DMS114 treated with DMSO at 0.1 percent for 48 hours (cell line): ENCODE data around the gene OGDH.

Experiments
- DNase-seq: peaks from one replicate; lab custom pipeline; 2025; ENCODE audit not compliant: unreplicated experiment; lab: John Stamatoyannopoulos, UW

The OGDH gene

GRCh38 chr7:44637788-44638594 is 31.6 kb downstream of the OGDH start:
- DNase-seq = no peak

GRCh38 chr7:44638611-44639557 is 32.5 kb downstream of the OGDH start:
- no peak for DNase-seq

- no peak for DNase-seq
These were observed 33.4 kb downstream of the OGDH start for GRCh38 chr7:44639671-44640321.

GRCh38 chr7:44643206-44643605 is 36.8 kb downstream of the OGDH start:
- DNase-seq = no peak

GRCh38 chr7:44645254-44645653 is 38.8 kb downstream of the OGDH start:
- DNase-seq = no peak

GRCh38 chr7:44645696-44646095 is 39.3 kb downstream of the OGDH start:
- DNase-seq = no peak

- no peak for DNase-seq
These were observed 39.9 kb downstream of the OGDH start for GRCh38 chr7:44646176-44646920.

GRCh38 chr7:44646921-44647636 is 40.7 kb downstream of the OGDH start:
- DNase-seq = no peak

- DNase-seq = no peak
These were observed 41.7 kb downstream of the OGDH start for GRCh38 chr7:44647981-44648714.

- no peak for DNase-seq
These were observed 43.8 kb downstream of the OGDH start for GRCh38 chr7:44650242-44650641.

- DNase-seq = no peak
These were observed 44.3 kb downstream of the OGDH start for GRCh38 chr7:44650772-44651171.

- no peak for DNase-seq
These were observed 46.1 kb downstream of the OGDH start for GRCh38 chr7:44652535-44652934.

GRCh38 chr7:44654255-44654796 is 47.9 kb downstream of the OGDH start:
- no peak for DNase-seq

- DNase-seq = no peak
These were observed 48.9 kb downstream of the OGDH start for GRCh38 chr7:44655341-44655740.

GRCh38 chr7:44658979-44659378 is 52.6 kb downstream of the OGDH start:
- no peak for DNase-seq

- no peak for DNase-seq
These were observed 54.8 kb downstream of the OGDH start for GRCh38 chr7:44661233-44661632.

GRCh38 chr7:44664780-44665461 is 58.5 kb downstream of the OGDH start:
- no peak for DNase-seq

GRCh38 chr7:44665531-44666213 is 59.2 kb downstream of the OGDH start:
- DNase-seq = no peak
